Endodermal cell (in vitro differentiated cells): Measurements from ENCODE around the gene PROB1. TPM values are rescaled to one million over a fixed set of nuclear protein-coding genes. Genes with fewer than 3 reads are reported as not detected.
"Not testable (repeated sequence)": the region's sequence is repeated elsewhere in the genome, so short reads cannot be mapped to it uniquely, and the experiment has no call there.

Experiments
- DNase-seq: peaks from one replicate; pipeline ENCODE4 v3.0.0-alpha.2; 2017
- H3K27ac ChIP-seq: 2 replicates; pipeline ENCODE4 v1.5.1; 2013; ENCODE audit warnings: mild to moderate bottlenecking, low read depth, low read length, moderate library complexity
- H3K27me3 ChIP-seq: 2 replicates; pipeline ENCODE4 v1.6.1; 2013; ENCODE audit warnings: mild to moderate bottlenecking, low read length, moderate library complexity; ENCODE audit not compliant: insufficient read depth, control insufficient read depth, poor library complexity, severe bottlenecking
- H3K36me3 ChIP-seq: 2 replicates; pipeline ENCODE4 v1.7.0; 2013; ENCODE audit warnings: mild to moderate bottlenecking, low read length, moderate library complexity; ENCODE audit not compliant: control insufficient read depth, insufficient read depth
- H3K4me1 ChIP-seq: one replicate; pipeline ENCODE4 v1.7.0; 2013; ENCODE audit warnings: low read length; ENCODE audit not compliant: control insufficient read depth, insufficient read depth
- H3K4me3 ChIP-seq: 2 replicates; pipeline ENCODE4 v1.5.1; 2013; ENCODE audit warnings: mild to moderate bottlenecking, low read length, moderate library complexity
- H3K9ac ChIP-seq: 2 replicates; pipeline ENCODE4 v1.6.1; 2013; ENCODE audit warnings: mild to moderate bottlenecking, low read length, moderate library complexity; ENCODE audit not compliant: poor library complexity, severe bottlenecking; ENCODE audit errors: extremely low read depth
- H3K9me3 ChIP-seq: 2 replicates; pipeline ENCODE4 v1.6.1; 2013; ENCODE audit warnings: mild to moderate bottlenecking, low read length, moderate library complexity; ENCODE audit not compliant: control insufficient read depth
- H3K27ac Mint-ChIP-seq: 2 replicates; pipeline ENCODE4 v1.8.0; 2020; ENCODE audit warnings: mixed read lengths
- H3K27me3 Mint-ChIP-seq: 2 replicates; pipeline ENCODE4 v1.8.0; 2021; ENCODE audit warnings: mild to moderate bottlenecking, mixed read lengths; ENCODE audit not compliant: insufficient read depth
- H3K36me3 Mint-ChIP-seq: 2 replicates; pipeline ENCODE4 v1.8.0; 2020; ENCODE audit warnings: low read depth, mixed read lengths
- H3K4me1 Mint-ChIP-seq: 2 replicates; pipeline ENCODE4 v1.8.0; 2020; ENCODE audit warnings: mixed read lengths
- H3K4me3 Mint-ChIP-seq: 2 replicates; pipeline ENCODE4 v1.8.0; 2020; ENCODE audit warnings: mild to moderate bottlenecking, moderate library complexity, mixed read lengths
- H3K9me3 Mint-ChIP-seq: 2 replicates; pipeline ENCODE4 v1.8.0; 2020; ENCODE audit warnings: mild to moderate bottlenecking, mixed read lengths
- CTCF ChIP-seq: fragments of 200-600 bp; sonication (generic); conservative IDR thresholded peaks from 2 replicates; pipeline ENCODE4 v1.5.0; 2021; ENCODE audit warnings: antibody characterized with exemption, mild to moderate bottlenecking
- WGBS, 2 experiments: methylation state at CpG; one replicate each; pipeline versions ENCODE4 v1.1.5 to v1.1.7; 2013; ENCODE audit warnings: missing lambda C conversion rate in 2 of 2, mixed read lengths in 1 of 2; ENCODE audit not compliant: insufficient coverage in 1 of 2, insufficient read length in 1 of 2; 5-methylcytosine and 5-hydroxymethylcytosine counted together
- total RNA-seq, 2 donors: library from RNA; stranded (reverse); fragmentation: NEBNext Ultra II Directional in 1 of 2; extraction: Animal tissue kit (Norgen Biotek cat#: 25700) in 1 of 2; gene quantifications; 2 replicates in 1 of 2; 3 replicates in 1 of 2; pipeline ENCODE4 v1.2.1, GENCODE V29; 2021

The PROB1 gene
- total RNA-seq, 2 donors from 2014 or later: 4.8 to 6.6 TPM

GRCh38 chr5:139388198-139388821 is 6.6 kb downstream of the PROB1 start:
- Histone ChIP-seq H3K4me3 (no peak overlapping the region), H3K9ac (no peak overlapping the region), H3K4me1 (no peaks in the 10 kb centered on the region), H3K27me3 (peaks cover 7% of the 10 kb centered on the region), H3K36me3 (no peaks in the 10 kb centered on the region), H3K9me3 (no peaks in the 10 kb centered on the region), H3K27ac (no peak overlapping the region)
- no peak for TF ChIP-seq CTCF
- Mint-ChIP-seq H3K27me3 (peaks cover 13% of the 10 kb centered on the region), H3K4me1 (peaks cover 23% of the 10 kb centered on the region), H3K36me3 (no peaks in the 10 kb centered on the region), H3K4me3 (no peak overlapping the region), H3K27ac (no peak overlapping the region), H3K9me3 (no peaks in the 10 kb centered on the region)
- WGBS, 2 experiments: 40 to 76% methylated on average over 2 to 8 of the region's 8 CpGs
- peak; percentile 60 for DNase-seq

GRCh38 chr5:139387611-139388197 is 7.2 kb downstream of the PROB1 start:
- DNase-seq: peak; percentile 43
- Mint-ChIP-seq H3K27ac (no peak overlapping the region), H3K36me3 (no peaks in the 10 kb centered on the region), H3K27me3 (peaks cover 8% of the 10 kb centered on the region), H3K4me3 (no peak overlapping the region), H3K4me1 (peaks cover 24% of the 10 kb centered on the region), H3K9me3 (no peaks in the 10 kb centered on the region)
- TF ChIP-seq CTCF: no peak
- Histone ChIP-seq H3K27ac (no peak overlapping the region), H3K27me3 (peaks cover under 1% of the 10 kb centered on the region), H3K9me3 (no peaks in the 10 kb centered on the region), H3K4me3 (no peak overlapping the region), H3K4me1 (peaks cover 1% of the 10 kb centered on the region), H3K36me3 (no peaks in the 10 kb centered on the region), H3K9ac (no peak overlapping the region)
- 85 to 87% methylated on average over 4 to 10 of the region's 10 CpGs for WGBS, 2 experiments

GRCh38 chr5:139386956-139387355 is 7.9 kb downstream of the PROB1 start:
- H3K27ac Mint-ChIP-seq, H3K27me3 Mint-ChIP-seq, DNase-seq: not testable (repeated sequence)

More at GRCh38 chr5:139386956-139387355, 7.9 kb downstream of the PROB1 start:
- H3K9ac ChIP-seq, H3K27me3 ChIP-seq, H3K36me3 Mint-ChIP-seq, H3K4me1 ChIP-seq, H3K9me3 Mint-ChIP-seq, H3K9me3 ChIP-seq, H3K4me3 ChIP-seq, H3K27ac ChIP-seq, H3K4me3 Mint-ChIP-seq, H3K36me3 ChIP-seq: not testable (repeated sequence)
- WGBS, 2 experiments: 90 to 96% methylated on average over 6 to 9 of the region's 10 CpGs
- H3K4me1 Mint-ChIP-seq: peaks cover 32% of the 10 kb centered on the region
